Keratinocyte (primary cell): ENCODE results near the gene IRF2BP1. TPM values are rescaled to one million over a fixed set of nuclear protein-coding genes. Genes with fewer than 3 reads are reported as not detected.

Experiments
- DNase-seq: peaks from one replicate; pipeline ENCODE4 v3.0.0-alpha.2; 2011; ENCODE audit warnings: low read depth, missing footprints, low spot score
- FAIRE-seq: peaks from 2 replicates; lab custom pipeline; 2011; peaks lifted over from hg19 to GRCh38; lab: Jason Lieb, UNC
- H2AFZ ChIP-seq: 2 replicates; pipeline ENCODE4 v1.6.0; 2012; ENCODE audit warnings: low read length, control low read depth, inconsistent platforms; ENCODE audit not compliant: control insufficient read depth
- H3K27ac ChIP-seq: 2 replicates; pipeline ENCODE4 v1.5.1; 2011; ENCODE audit warnings: low read length; ENCODE audit not compliant: control insufficient read depth, insufficient read depth
- H3K27me3 ChIP-seq: 3 replicates; pipeline ENCODE4 v1.6.0; 2011; ENCODE audit warnings: low read length; ENCODE audit not compliant: control insufficient read depth, insufficient read depth; ENCODE audit errors: extremely low read depth
- H3K36me3 ChIP-seq, 2 experiments: 2 replicates in 1 of 2; 3 replicates in 1 of 2; pipeline ENCODE4 v1.5.1; 2011; ENCODE audit warnings: low read length in 2 of 2, mild to moderate bottlenecking in 1 of 2; ENCODE audit not compliant: control insufficient read depth in 2 of 2, insufficient read depth in 2 of 2; ENCODE audit errors: extremely low read depth in 1 of 2
- H3K4me1 ChIP-seq: 3 replicates; pipeline ENCODE4 v1.5.1; 2011; ENCODE audit warnings: low read length; ENCODE audit not compliant: control insufficient read depth, insufficient read depth; ENCODE audit errors: extremely low read depth
- H3K4me2 ChIP-seq: 3 replicates; pipeline ENCODE4 v1.6.0; 2011; ENCODE audit warnings: low read depth, low read length; ENCODE audit not compliant: control insufficient read depth, insufficient read depth; ENCODE audit errors: extremely low read depth
- H3K4me3 ChIP-seq, 3 experiments: fragments of 200-600 bp in 1 of 3; sonication (generic) in 1 of 3; 2 replicates in 2 of 3; 3 replicates in 1 of 3; pipeline ENCODE4 v1.5.1; 2011 to 2016; ENCODE audit warnings: low read length in 3 of 3, mild to moderate bottlenecking in 3 of 3, control low read depth in 2 of 3, inconsistent platforms in 1 of 3, low read depth in 1 of 3, mixed read lengths in 1 of 3, mixed run types in 1 of 3, moderate library complexity in 1 of 3; ENCODE audit not compliant: control insufficient read depth in 2 of 3, insufficient read depth in 2 of 3; ENCODE audit errors: extremely low read depth in 1 of 3
- H3K79me2 ChIP-seq: 2 replicates; pipeline ENCODE4 v1.6.0; 2012; ENCODE audit warnings: low read length; ENCODE audit not compliant: control insufficient read depth, insufficient read depth
- H3K9ac ChIP-seq: 3 replicates; pipeline ENCODE4 v1.6.0; 2011; ENCODE audit warnings: low read length; ENCODE audit not compliant: control insufficient read depth, insufficient read depth; ENCODE audit errors: extremely low read depth
- H3K9me1 ChIP-seq: 3 replicates; pipeline ENCODE4 v1.6.0; 2011; ENCODE audit warnings: low read length; ENCODE audit not compliant: control insufficient read depth, insufficient read depth; ENCODE audit errors: extremely low read depth
- H3K9me3 ChIP-seq: 2 replicates; pipeline ENCODE4 v1.5.1; 2012; ENCODE audit warnings: low read depth, low read length; ENCODE audit not compliant: control insufficient read depth
- H4K20me1 ChIP-seq: 3 replicates; pipeline ENCODE4 v1.6.0; 2011; ENCODE audit warnings: low read length; ENCODE audit not compliant: control insufficient read depth, insufficient read depth; ENCODE audit errors: extremely low read depth
- EZH2 ChIP-seq: IDR thresholded peaks from one replicate; pipeline ENCODE4 v1.6.1; 2012; ENCODE audit warnings: inconsistent platforms, mild to moderate bottlenecking, low read length, moderate library complexity
- dilution Hi-C: fragments of 300-500 bp; cut with MboI; formaldehyde crosslinking; loops from one replicate; pipeline ENCODE4 v1.7.0; 2020; ENCODE audit warnings: low sequenced_read_pairs; ENCODE audit not compliant: extremely low pct_ligation_motif_present
- polyA plus RNA-seq, 5 experiments: library from polyadenylated mRNA; depleted of rRNA in 3 of 5; stranded (reverse) in 3 of 5; stranded (forward) in 1 of 5; unstranded in 1 of 5; fragments of >200 nt; gene quantifications; 1 replicate in 1 of 5; 2 replicates in 3 of 5; 3 replicates in 1 of 5; pipeline versions ENCODE4 v1.2.1 to v1.2.3, GENCODE V29; 2011 to 2012; ENCODE audit warnings: missing spikeins in 2 of 5, low read depth in 1 of 5, low replicate concordance in 1 of 5
- TF ChIP-seq, protein P1 (sequence below), 3 experiments: IDR thresholded peaks in 1 of 3; conservative IDR thresholded peaks in 1 of 3; optimal IDR thresholded peaks in 1 of 3; 2 replicates in 2 of 3; 3 replicates in 1 of 3; pipeline versions ENCODE3 to v1.5.1; 2011; ENCODE audit warnings: low read length in 3 of 3, mild to moderate bottlenecking in 3 of 3, moderate library complexity in 2 of 3, control low read depth in 1 of 3, inconsistent platforms in 1 of 3; ENCODE audit not compliant: insufficient read depth in 2 of 3; ENCODE audit errors: extremely low read depth in 1 of 3

Gene IRF2BP1
- polyA plus RNA-seq, 1 donor (not counting 4 experiments of a cell fraction or from before 2014, with no cell fraction given): 1.7 TPM

- dilution Hi-C loops: no loop called here
- TF ChIP-seq, protein P1, sequence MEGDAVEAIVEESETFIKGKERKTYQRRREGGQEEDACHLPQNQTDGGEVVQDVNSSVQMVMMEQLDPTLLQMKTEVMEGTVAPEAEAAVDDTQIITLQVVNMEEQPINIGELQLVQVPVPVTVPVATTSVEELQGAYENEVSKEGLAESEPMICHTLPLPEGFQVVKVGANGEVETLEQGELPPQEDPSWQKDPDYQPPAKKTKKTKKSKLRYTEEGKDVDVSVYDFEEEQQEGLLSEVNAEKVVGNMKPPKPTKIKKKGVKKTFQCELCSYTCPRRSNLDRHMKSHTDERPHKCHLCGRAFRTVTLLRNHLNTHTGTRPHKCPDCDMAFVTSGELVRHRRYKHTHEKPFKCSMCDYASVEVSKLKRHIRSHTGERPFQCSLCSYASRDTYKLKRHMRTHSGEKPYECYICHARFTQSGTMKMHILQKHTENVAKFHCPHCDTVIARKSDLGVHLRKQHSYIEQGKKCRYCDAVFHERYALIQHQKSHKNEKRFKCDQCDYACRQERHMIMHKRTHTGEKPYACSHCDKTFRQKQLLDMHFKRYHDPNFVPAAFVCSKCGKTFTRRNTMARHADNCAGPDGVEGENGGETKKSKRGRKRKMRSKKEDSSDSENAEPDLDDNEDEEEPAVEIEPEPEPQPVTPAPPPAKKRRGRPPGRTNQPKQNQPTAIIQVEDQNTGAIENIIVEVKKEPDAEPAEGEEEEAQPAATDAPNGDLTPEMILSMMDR (optimal IDR thresholded peaks at IDR 0.05 in 1 of 3, IDR thresholded peaks at IDR 0.05 in 1 of 3, conservative IDR thresholded peaks at IDR 0.05 in 1 of 3; ENCODE audit: extremely low read depth in 1 of 3, insufficient read depth in 2 of 3, low read length in 3 of 3): no peak
- TF ChIP-seq EZH2: no peak
Observed at GRCh38 chr19:45889210-45889885, 3.4 kb upstream of the IRF2BP1 start.

GRCh38 chr19:45887200-45887710 is 1.3 kb upstream of the IRF2BP1 start:
- no peak for TF ChIP-seq EZH2
- TF ChIP-seq, protein P1 (optimal IDR thresholded peaks at IDR 0.05 in 1 of 3, IDR thresholded peaks at IDR 0.05 in 1 of 3, conservative IDR thresholded peaks at IDR 0.05 in 1 of 3; ENCODE audit: extremely low read depth in 1 of 3, insufficient read depth in 2 of 3, low read length in 3 of 3): no peak
- H3K4me3 ChIP-seq: peak overlapping the region; percentile 65 to 89 (median 82)
- H2AFZ ChIP-seq: peak overlapping the region; percentile 99

More at GRCh38 chr19:45889210-45889885, 3.4 kb upstream of the IRF2BP1 start:
- no peaks in the 10 kb centered on the region for H3K9me3 ChIP-seq
- no peaks in the 10 kb centered on the region for H3K27me3 ChIP-seq
- no peak for FAIRE-seq
- H3K27ac ChIP-seq: no peak overlapping the region
- no peaks in the 10 kb centered on the region for H4K20me1 ChIP-seq
- no peak for DNase-seq
- H3K4me1 ChIP-seq: peaks cover 6% of the 10 kb centered on the region
- H3K9me1 ChIP-seq: no peaks in the 10 kb centered on the region
- H2AFZ ChIP-seq: no peak overlapping the region
- H3K36me3 ChIP-seq: peaks cover 0 to 4% of the 10 kb centered on the region in 2 experiments
- H3K4me2 ChIP-seq: no peak overlapping the region
- peaks cover 7% of the 10 kb centered on the region for H3K79me2 ChIP-seq
- no peak overlapping the region for H3K4me3 ChIP-seq
- H3K9ac ChIP-seq: no peak overlapping the region

More at GRCh38 chr19:45887200-45887710, 1.3 kb upstream of the IRF2BP1 start:
- no peak for DNase-seq
- no peaks in the 10 kb centered on the region for H3K9me1 ChIP-seq
- FAIRE-seq: no peak
- no peaks in the 10 kb centered on the region for H4K20me1 ChIP-seq
- H3K27me3 ChIP-seq: peaks cover 1% of the 10 kb centered on the region
- dilution Hi-C loops: no loop called here
- H3K27ac ChIP-seq: peak overlapping the region; percentile 94
- peak overlapping the region; percentile 94 for H3K9ac ChIP-seq
- H3K4me1 ChIP-seq: peaks cover 13% of the 10 kb centered on the region
- peaks cover 8% of the 10 kb centered on the region for H3K79me2 ChIP-seq
- H3K9me3 ChIP-seq: no peaks in the 10 kb centered on the region
- H3K36me3 ChIP-seq: peaks cover 0 to 4% of the 10 kb centered on the region in 2 experiments
- H3K4me2 ChIP-seq: peak overlapping the region; percentile 96
